T47D (cell line): ENCODE results near the gene THRB.

Experiments used
- DNase-seq, 2 experiments: peaks; one replicate each; pipeline versions ENCODE4 v3.0.0 to v3.0.0-alpha.2; 2011 to 2012; ENCODE audit warnings: low read depth in 1 of 2, low spot score in 1 of 2
- JUND ChIP-seq: IDR thresholded peaks from 2 replicates; pipeline ENCODE4 v1.6.1; 2012; ENCODE audit warnings: low read depth
- in situ Hi-C: cut with HindIII; loops from 2 replicates; pipeline ENCODE4 v1.10.0; 2016; ENCODE audit warnings: low sequenced_read_pairs, low pct_unique_long_range_greater_than_20kb

The THRB gene

DNA sequence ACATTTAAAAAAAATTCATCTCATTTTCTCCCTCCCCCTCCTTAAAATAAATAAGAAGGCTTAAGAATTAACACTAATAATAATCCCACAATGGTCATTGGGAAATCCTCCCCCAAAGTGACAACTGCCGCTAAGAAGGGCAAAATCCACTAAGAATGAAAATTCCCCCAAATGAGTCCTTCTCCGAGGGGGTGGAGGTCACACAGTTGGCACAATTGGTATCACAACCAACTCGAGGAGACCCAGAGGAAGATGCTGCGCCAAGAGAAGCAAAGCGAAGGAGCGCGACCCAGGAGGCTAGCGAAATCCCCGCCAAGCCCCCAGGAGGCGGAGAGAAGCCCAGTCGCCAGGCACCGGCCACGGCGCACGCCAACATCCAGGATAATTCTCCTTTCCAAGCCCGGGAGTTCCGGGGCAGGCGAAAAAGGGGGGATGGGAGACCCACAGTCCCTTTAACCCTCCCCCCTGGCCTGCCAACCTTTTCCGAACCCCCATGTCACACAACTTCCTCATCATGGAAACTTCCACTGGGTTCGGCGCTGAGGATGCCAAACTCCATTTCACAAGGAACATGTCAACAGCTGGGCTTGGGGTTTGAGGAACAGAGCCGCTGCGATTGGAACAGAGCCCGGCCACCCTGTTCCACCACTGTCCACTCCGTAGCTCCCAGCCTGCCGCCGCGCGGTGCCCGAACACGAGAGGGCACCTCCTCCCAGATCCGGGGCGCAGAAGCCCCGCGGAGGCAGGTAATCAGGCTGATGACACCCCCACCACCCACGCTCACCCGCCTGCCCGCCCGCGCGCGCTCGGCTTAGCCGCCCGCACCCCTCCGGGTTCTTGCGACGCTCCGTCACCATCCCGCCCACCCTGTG, 668 bp downstream of the THRB start:
- in situ Hi-C loops: no loop called here
- DNase-seq: peak; percentile 64 to 82
- TF ChIP-seq JUND: no peak

- DNase-seq: no peak
- no peak for TF ChIP-seq JUND
- in situ Hi-C loops: no loop called here
Observed at GRCh38 chr3:24492971-24493551, 1.6 kb downstream of the THRB start.

- peak in 1 of 2 experiments; percentile 84 for DNase-seq
- in situ Hi-C loops: no loop called here
- no peak for TF ChIP-seq JUND
Observed at GRCh38 chr3:24490151-24490550, 4.5 kb downstream of the THRB start.

GRCh38 chr3:24487325-24488262, 7.1 kb downstream of the THRB start:
- TF ChIP-seq JUND: no peak
- DNase-seq: peak in 1 of 2 experiments; percentile 60
- in situ Hi-C loops: no loop called here

DNA sequence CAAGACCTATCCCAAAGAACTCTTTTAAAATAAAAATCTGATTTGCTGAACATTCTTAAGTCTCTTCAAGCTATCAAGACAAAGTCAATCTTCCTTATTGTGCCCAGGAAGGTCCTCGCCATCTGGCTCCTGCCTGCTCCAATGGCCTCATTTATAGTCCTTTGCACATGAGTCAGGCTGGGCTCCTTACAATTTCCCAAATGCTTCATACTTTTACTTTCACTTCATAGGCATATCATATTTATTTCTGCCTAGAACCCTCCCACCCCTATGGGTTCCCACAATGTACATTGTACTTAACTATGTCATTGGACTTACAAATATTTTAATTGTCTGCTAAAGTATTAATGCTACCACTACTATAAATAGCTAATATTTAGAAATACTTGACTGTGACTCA, 9.1 kb downstream of the THRB start:
- no peak for TF ChIP-seq JUND
- no peak for DNase-seq
- in situ Hi-C loops: no loop called here

DNA sequence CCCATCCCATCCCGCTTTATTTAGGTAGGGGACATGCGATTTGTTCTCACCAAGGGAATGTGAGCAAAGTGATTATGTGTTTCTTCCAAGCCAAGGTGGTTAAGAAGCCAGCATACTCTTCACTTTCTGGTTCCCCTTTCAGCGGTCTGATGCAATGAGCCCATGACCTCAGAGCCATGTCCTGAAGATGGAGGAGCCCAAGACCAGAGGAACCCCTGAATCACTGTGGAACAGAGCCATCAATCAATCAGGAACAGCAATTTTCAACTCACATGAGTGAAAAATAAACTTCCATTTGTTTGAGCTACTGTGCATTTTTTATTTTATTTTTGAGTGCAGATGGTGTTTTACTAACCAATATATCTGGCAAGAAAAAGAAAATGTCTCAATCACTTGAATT, 10.8 kb downstream of the THRB start:
- in situ Hi-C loops: no loop called here
- no peak for DNase-seq
- TF ChIP-seq JUND: no peak

GRCh38 chr3:24482096-24482705, 12.4 kb downstream of the THRB start:
- DNase-seq: no peak
- no peak for TF ChIP-seq JUND
- in situ Hi-C loops: no loop called here

- no peak for DNase-seq
- TF ChIP-seq JUND: no peak
- in situ Hi-C loops: no loop called here
Observed at GRCh38 chr3:24481193-24481592, 13.5 kb downstream of the THRB start.

GRCh38 chr3:24480497-24480896, 14.2 kb downstream of the THRB start:
- DNase-seq: no peak
- in situ Hi-C loops: no loop called here
- TF ChIP-seq JUND: no peak

DNA sequence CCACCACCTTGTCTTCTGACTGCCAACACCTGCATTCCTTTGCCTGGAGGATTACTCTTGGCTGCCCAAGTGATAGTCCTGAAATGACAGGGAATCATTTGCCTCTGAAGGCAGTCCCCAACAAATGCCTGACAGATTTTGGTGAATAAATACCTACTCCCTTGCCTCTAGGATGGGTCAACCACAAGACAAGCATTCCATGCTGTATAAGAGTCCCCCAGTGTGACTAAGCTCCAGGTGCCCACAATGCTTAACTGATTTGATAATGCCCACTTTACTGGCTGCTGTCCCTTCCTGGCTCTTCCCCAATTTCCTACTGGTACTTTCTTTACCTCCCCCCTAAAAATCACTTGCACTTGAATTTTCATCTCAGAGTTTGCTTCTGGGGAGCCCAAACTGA, 14.8 kb downstream of the THRB start:
- in situ Hi-C loops: no loop called here
- DNase-seq: no peak
- no peak for TF ChIP-seq JUND

DNA sequence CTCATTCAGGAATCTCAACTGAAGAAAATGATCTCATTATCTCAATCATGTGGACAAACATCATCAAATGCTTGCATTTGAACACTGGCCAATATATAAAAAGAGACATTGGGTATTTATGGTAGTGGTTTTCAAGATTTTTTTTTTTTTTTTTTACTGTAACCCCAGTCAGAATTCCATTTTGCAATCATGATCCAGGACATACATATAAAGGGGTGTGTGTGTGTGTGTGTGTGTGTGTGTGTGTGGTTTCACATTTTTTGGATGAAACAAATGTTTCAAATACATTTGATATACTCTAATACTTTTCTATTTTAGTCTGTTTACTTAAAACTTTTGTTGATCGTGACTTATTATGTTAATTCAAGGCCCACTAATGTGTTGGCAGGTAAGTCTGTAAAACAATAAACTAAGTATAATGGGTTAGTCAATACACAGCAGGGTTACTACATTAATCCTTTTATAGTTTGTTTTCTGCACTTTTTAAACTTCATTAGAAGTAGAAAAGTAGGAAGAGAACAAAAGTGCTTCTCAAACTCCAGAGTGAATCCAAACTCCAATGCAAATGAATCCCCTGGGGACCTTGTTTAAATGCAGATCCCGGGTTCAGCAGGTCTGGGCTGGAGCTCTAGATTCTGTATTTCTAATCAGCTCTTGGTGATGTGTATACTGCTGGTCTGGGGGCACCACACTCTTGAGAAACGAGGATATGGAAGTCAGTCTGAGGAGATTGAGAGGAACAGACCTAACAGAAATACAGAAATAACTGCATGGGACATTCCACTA, 17.6 kb downstream of the THRB start:
- TF ChIP-seq JUND: no peak
- in situ Hi-C loops: no loop called here
- no peak for DNase-seq
